Astrocyte (in vitro differentiated cells and primary cell): ENCODE results near the gene MST1.

Experiments used
- EZH2 ChIP-seq: IDR thresholded peaks from 2 replicates; pipeline ENCODE4 v1.6.1; 2012; ENCODE audit warnings: mild to moderate bottlenecking, low read length, inconsistent platforms; ENCODE audit not compliant: insufficient read depth
- TF ChIP-seq, protein P1 (sequence below): IDR thresholded peaks from 2 replicates; pipeline ENCODE4 v1.5.1; 2011; ENCODE audit warnings: low read depth, mild to moderate bottlenecking, inconsistent platforms, low read length, moderate library complexity; ENCODE audit not compliant: insufficient read depth

DNA sequence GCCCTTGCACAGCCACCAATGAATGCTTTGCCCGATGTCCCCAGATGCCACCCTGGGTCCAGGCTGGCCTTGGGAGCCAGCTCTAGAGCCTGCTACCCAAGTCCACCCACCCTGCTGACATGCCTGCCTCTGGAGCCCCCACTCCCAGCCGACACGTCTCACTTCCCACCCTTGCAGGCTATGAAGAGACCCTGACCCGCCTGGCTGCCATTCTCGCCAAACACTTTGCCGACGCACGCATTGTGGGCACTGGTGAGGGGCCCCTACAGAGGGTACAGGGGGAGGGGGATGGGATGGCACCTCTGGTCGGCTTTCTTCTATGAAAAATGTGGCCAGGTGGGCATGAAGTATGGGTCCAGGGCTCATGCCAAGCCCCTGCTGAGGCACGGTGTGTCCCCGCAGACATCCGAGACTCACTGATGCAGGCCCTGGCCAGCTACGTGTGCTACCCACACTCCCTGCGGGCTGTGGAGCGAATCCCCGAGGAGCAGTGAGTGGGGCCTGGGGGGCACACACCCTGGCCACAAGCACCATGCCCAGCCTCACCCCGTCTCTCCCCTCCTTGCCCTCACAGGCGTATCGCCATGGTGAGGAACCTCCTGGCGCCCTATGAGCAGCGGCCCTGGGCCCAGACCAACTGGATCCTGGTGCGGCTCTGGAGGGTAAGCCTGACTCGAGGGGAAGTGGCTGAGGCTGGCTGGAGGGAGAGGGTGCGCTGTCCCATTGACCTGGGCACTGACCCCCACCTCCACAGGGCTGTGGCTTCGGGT, 24.2 kb upstream of the MST1 start:
- TF ChIP-seq, protein P1, sequence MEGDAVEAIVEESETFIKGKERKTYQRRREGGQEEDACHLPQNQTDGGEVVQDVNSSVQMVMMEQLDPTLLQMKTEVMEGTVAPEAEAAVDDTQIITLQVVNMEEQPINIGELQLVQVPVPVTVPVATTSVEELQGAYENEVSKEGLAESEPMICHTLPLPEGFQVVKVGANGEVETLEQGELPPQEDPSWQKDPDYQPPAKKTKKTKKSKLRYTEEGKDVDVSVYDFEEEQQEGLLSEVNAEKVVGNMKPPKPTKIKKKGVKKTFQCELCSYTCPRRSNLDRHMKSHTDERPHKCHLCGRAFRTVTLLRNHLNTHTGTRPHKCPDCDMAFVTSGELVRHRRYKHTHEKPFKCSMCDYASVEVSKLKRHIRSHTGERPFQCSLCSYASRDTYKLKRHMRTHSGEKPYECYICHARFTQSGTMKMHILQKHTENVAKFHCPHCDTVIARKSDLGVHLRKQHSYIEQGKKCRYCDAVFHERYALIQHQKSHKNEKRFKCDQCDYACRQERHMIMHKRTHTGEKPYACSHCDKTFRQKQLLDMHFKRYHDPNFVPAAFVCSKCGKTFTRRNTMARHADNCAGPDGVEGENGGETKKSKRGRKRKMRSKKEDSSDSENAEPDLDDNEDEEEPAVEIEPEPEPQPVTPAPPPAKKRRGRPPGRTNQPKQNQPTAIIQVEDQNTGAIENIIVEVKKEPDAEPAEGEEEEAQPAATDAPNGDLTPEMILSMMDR, result no peak
- TF ChIP-seq EZH2, result no peak
